ENCODE measurements around the gene FHOD1. TPM values are rescaled to one million over a fixed set of nuclear protein-coding genes. Genes with fewer than 3 reads are reported as not detected.

Gene FHOD1
- total and polyA plus RNA-seq, 2 experiments from 2014 or later: 10.0 to 17.2 TPM

DNA sequence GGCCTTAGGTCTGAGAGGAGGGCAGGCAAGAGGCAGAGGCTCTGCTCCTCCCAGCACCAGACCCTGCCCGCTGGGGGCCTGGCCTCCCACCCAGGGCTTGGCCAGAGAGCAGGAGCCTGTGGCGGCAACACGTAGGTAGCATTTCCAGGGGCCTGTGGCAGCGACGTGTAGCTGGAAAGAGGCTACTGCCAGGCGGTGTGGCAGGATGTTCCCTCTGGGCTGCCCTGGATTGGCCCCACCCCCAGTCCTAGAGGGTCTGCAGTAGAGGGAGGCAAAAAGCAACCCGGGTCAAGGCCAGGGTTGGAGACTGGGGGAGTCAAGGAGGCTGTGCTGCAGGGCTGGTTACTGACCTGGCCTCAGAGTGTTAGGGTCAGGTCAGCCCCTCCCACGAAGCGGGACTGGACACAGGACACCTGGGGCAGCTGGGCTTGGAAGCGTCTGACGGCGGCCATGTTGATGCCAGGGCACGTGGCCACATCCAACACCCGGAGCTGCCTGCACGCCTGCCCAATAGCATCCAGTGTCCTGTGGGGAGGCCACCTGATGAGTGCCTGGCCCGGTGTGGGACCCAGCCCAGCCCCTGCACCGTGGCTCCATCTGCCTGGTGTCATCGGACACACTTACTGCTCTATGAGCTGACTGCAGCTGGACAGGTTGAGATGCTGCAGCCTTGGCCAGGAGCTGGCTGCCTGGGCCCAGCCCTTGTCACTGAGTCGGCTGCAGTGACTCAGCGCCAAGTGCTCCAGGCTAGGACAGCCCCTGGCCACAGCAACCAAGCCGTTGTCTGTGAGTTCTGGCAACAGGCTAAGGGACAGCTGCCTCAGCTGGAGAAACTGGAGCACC is 39.8 kb downstream of the FHOD1 start:
- no peaks in the 10 kb centered on the region for H3K9me3 ChIP-seq (ENCODE audit: low read depth)
- no peaks in the 10 kb centered on the region for H3K4me1 ChIP-seq (ENCODE audit: insufficient read depth)
- H2AFZ ChIP-seq: no peak overlapping the region
- H3K36me3 ChIP-seq (replicated peaks; ENCODE audit: insufficient read depth, low read depth): no peaks in the 10 kb centered on the region
- H3K4me2 ChIP-seq: no peak overlapping the region
- no peaks in the 10 kb centered on the region for H3K9me2 ChIP-seq (replicated peaks; ENCODE audit: insufficient read depth)
- no peaks in the 10 kb centered on the region for H4K20me1 ChIP-seq (ENCODE audit: insufficient read depth, poor library complexity, severe bottlenecking)
- H3K79me2 ChIP-seq: no peaks in the 10 kb centered on the region
- no peak for TF ChIP-seq EZH2phosphoT487 (IDR thresholded peaks at IDR 0.05; ENCODE audit: low read depth, severe bottlenecking, unreplicated experiment)
- H3K27me3 ChIP-seq: no peaks in the 10 kb centered on the region
- 75% methylated on average over 21 of the region's 21 CpGs for WGBS (ENCODE audit: low lambda C conversion rate, missing lambda C conversion rate)
- no peak overlapping the region for H3K4me3 ChIP-seq
- DNase-seq (ENCODE audit: low spot score): no peak
- H3K27ac ChIP-seq: no peak overlapping the region

- Histone ChIP-seq H3K27ac (no peak overlapping the region), H3K4me2 (no peak overlapping the region), H3K36me3 (replicated peaks; ENCODE audit: insufficient read depth, low read depth) (no peaks in the 10 kb centered on the region)
Observed at GRCh38 chr16:67206838-67207248, 40.4 kb downstream of the FHOD1 start.

GRCh38 chr16:67206129-67206837 is 41.0 kb downstream of the FHOD1 start:
- no peak overlapping the region for H3K27ac ChIP-seq
- no peaks in the 10 kb centered on the region for H3K36me3 ChIP-seq (replicated peaks; ENCODE audit: insufficient read depth, low read depth)
- no peaks in the 10 kb centered on the region for H3K79me2 ChIP-seq
- 96% methylated on average over 8 of the region's 8 CpGs for WGBS (ENCODE audit: low lambda C conversion rate, missing lambda C conversion rate)
- H3K4me1 ChIP-seq (ENCODE audit: insufficient read depth): no peaks in the 10 kb centered on the region
- TF ChIP-seq EZH2phosphoT487 (IDR thresholded peaks at IDR 0.05; ENCODE audit: low read depth, severe bottlenecking, unreplicated experiment) (no peak), EZH2 (IDR thresholded peaks at IDR 0.05; ENCODE audit: borderline replicate concordance) (no peak)
- TF ChIP-seq, protein P1, sequence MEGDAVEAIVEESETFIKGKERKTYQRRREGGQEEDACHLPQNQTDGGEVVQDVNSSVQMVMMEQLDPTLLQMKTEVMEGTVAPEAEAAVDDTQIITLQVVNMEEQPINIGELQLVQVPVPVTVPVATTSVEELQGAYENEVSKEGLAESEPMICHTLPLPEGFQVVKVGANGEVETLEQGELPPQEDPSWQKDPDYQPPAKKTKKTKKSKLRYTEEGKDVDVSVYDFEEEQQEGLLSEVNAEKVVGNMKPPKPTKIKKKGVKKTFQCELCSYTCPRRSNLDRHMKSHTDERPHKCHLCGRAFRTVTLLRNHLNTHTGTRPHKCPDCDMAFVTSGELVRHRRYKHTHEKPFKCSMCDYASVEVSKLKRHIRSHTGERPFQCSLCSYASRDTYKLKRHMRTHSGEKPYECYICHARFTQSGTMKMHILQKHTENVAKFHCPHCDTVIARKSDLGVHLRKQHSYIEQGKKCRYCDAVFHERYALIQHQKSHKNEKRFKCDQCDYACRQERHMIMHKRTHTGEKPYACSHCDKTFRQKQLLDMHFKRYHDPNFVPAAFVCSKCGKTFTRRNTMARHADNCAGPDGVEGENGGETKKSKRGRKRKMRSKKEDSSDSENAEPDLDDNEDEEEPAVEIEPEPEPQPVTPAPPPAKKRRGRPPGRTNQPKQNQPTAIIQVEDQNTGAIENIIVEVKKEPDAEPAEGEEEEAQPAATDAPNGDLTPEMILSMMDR (IDR thresholded peaks at IDR 0.05; ENCODE audit: poor library complexity): no peak
- no peak overlapping the region for H3K4me2 ChIP-seq
- DNase-seq (ENCODE audit: low spot score): no peak
- no peaks in the 10 kb centered on the region for H3K9me3 ChIP-seq (ENCODE audit: low read depth)
- no peaks in the 10 kb centered on the region for H4K20me1 ChIP-seq (ENCODE audit: insufficient read depth, poor library complexity, severe bottlenecking)
- no peaks in the 10 kb centered on the region for H3K9me2 ChIP-seq (replicated peaks; ENCODE audit: insufficient read depth)
- H3K4me3 ChIP-seq: no peak overlapping the region
- no peak overlapping the region for H2AFZ ChIP-seq
- H3K27me3 ChIP-seq: no peaks in the 10 kb centered on the region

More at GRCh38 chr16:67206838-67207248, 40.4 kb downstream of the FHOD1 start:
- Histone ChIP-seq H3K27me3 (no peaks in the 10 kb centered on the region), H3K4me3 (no peak overlapping the region), H3K79me2 (no peaks in the 10 kb centered on the region), H2AFZ (no peak overlapping the region), H3K9me2 (replicated peaks; ENCODE audit: insufficient read depth) (no peaks in the 10 kb centered on the region), H3K4me1 (ENCODE audit: insufficient read depth) (no peaks in the 10 kb centered on the region), H4K20me1 (ENCODE audit: insufficient read depth, poor library complexity, severe bottlenecking) (no peaks in the 10 kb centered on the region), H3K9me3 (ENCODE audit: low read depth) (no peaks in the 10 kb centered on the region)
- 73% methylated on average over 3 of the region's 3 CpGs for WGBS (ENCODE audit: low lambda C conversion rate, missing lambda C conversion rate)
- DNase-seq (ENCODE audit: low spot score): no peak
- TF ChIP-seq EZH2phosphoT487 (IDR thresholded peaks at IDR 0.05; ENCODE audit: low read depth, severe bottlenecking, unreplicated experiment) (no peak), EZH2 (IDR thresholded peaks at IDR 0.05; ENCODE audit: borderline replicate concordance) (no peak)
- TF ChIP-seq, protein P1 (IDR thresholded peaks at IDR 0.05; ENCODE audit: poor library complexity): no peak

DNA sequence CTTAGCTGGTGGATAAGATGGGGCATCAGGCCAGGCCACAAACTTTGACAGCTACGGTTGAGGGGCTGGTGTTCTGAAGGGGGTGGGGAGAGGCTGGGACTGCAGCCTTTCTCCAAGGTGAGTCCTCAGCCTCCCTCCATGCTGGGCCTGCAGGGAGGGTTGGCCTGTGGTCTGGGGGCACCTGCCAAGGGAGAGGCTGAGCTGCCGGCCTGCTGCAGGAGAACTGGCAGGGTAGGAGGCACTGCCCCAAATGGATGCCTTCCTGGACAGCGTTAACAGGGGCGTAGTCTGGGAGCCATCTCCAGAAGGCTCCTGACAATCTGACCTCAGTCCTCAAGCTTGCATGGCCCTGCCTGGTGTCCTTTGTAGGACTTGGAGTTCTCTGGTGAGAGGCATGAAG is 43.2 kb downstream of the FHOD1 start:
- WGBS (ENCODE audit: low lambda C conversion rate, missing lambda C conversion rate): 94% methylated on average over 4 of the region's 4 CpGs
- no peak overlapping the region for H2AFZ ChIP-seq

More for the DNA sequence above, 43.2 kb downstream of the FHOD1 start:
- TF ChIP-seq EZH2phosphoT487 (IDR thresholded peaks at IDR 0.05; ENCODE audit: low read depth, severe bottlenecking, unreplicated experiment) (no peak), EZH2 (IDR thresholded peaks at IDR 0.05; ENCODE audit: borderline replicate concordance) (no peak)
- TF ChIP-seq, protein P1 (IDR thresholded peaks at IDR 0.05; ENCODE audit: poor library complexity): no peak
- DNase-seq (ENCODE audit: low spot score): no peak
- no peak overlapping the region for H3K4me2 ChIP-seq
- H3K36me3 ChIP-seq (replicated peaks; ENCODE audit: insufficient read depth, low read depth): no peaks in the 10 kb centered on the region
- H3K27ac ChIP-seq: no peak overlapping the region
- no peaks in the 10 kb centered on the region for H3K4me1 ChIP-seq (ENCODE audit: insufficient read depth)
- H3K9me3 ChIP-seq (ENCODE audit: low read depth): no peaks in the 10 kb centered on the region
- H3K27me3 ChIP-seq: no peaks in the 10 kb centered on the region
- H3K4me3 ChIP-seq: no peak overlapping the region
- no peaks in the 10 kb centered on the region for H4K20me1 ChIP-seq (ENCODE audit: insufficient read depth, poor library complexity, severe bottlenecking)
- no peaks in the 10 kb centered on the region for H3K9me2 ChIP-seq (replicated peaks; ENCODE audit: insufficient read depth)
- H3K79me2 ChIP-seq: no peaks in the 10 kb centered on the region
